Caki2 (cell line): ENCODE measurements around the gene AKAP1. TPM values are rescaled to one million over a fixed set of nuclear protein-coding genes. Genes with fewer than 3 reads are reported as not detected.
A peak's percentile ranks its signal among the peaks of the same experiment; 100 is the strongest.

ENCODE experiments used
- DNase-seq: peaks from one replicate; pipeline ENCODE4 v3.0.0-alpha.2; 2015; ENCODE audit warnings: low read depth
- in situ Hi-C: cut with HindIII; loops from 2 replicates; pipeline ENCODE4 v1.10.0; 2016; ENCODE audit warnings: low sequenced_read_pairs, low pct_unique_long_range_greater_than_20kb, mixed read lengths
- total RNA-seq: library from RNA; depleted of rRNA; stranded (reverse); fragments of >200 nt; shearing (Covaris generic); gene quantifications from 2 replicates; pipeline ENCODE4 v1.2.3, GENCODE V29; 2014; ENCODE audit warnings: low replicate concordance

AKAP1 gene
- total RNA-seq, 1 experiment from 2014 or later: 11.5 TPM

DNA sequence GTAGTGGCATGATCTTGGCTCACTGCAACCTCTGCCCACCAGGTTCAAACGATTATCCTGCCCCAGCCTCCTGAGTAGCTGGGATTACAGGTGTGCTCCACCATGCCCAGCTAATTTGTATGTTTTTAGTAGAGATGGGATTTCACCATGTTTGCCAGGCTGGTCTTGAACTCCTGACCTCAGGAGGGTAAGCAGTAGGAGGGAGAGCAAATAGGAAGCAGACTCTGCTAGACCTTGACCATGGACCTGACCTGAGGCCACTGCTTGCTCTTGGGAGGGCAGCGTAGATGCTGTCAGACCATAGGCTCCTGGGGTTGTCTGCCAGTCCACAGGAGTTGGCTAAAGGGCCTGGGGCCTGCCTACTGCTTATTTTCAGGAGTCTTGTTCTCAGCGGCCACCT is 28.6 kb downstream of the AKAP1 start:
- DNase-seq: no peak
- in situ Hi-C loops: no loop called here

GRCh38 chr17:57114085-57114673 is 29.1 kb downstream of the AKAP1 start:
- in situ Hi-C loops: no loop called here
- DNase-seq: no peak

DNA sequence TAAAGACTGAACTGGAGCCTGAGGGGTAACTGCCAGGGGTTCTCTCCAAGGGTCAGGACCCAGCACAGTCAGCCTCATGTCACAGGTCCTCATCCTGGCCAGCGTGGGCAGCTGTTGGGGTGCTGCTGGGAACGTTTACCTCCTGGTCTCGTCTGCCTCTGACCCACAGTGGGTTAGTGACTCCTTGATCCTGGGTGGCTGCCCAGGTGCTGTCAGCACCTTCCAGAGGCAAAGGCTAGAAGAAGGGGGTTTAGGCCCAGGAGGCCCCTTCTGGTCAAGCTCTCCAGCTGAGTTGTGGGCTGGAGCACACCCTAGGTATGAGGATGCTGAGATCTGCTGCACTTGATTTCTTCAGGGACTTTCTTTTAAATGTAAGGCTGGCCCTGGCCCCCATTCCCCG is 30.3 kb downstream of the AKAP1 start:
- in situ Hi-C loops: no loop called here
- no peak for DNase-seq

GRCh38 chr17:57115916-57116315 is 30.9 kb downstream of the AKAP1 start:
- no peak for DNase-seq
- in situ Hi-C loops: no loop called here

GRCh38 chr17:57117798-57118197 is 32.8 kb downstream of the AKAP1 start:
- in situ Hi-C loops: no loop called here
- no peak for DNase-seq

- no peak for DNase-seq
- in situ Hi-C loops: no loop called here
These were observed 35.8 kb downstream of the AKAP1 start for GRCh38 chr17:57120814-57121213.

DNA sequence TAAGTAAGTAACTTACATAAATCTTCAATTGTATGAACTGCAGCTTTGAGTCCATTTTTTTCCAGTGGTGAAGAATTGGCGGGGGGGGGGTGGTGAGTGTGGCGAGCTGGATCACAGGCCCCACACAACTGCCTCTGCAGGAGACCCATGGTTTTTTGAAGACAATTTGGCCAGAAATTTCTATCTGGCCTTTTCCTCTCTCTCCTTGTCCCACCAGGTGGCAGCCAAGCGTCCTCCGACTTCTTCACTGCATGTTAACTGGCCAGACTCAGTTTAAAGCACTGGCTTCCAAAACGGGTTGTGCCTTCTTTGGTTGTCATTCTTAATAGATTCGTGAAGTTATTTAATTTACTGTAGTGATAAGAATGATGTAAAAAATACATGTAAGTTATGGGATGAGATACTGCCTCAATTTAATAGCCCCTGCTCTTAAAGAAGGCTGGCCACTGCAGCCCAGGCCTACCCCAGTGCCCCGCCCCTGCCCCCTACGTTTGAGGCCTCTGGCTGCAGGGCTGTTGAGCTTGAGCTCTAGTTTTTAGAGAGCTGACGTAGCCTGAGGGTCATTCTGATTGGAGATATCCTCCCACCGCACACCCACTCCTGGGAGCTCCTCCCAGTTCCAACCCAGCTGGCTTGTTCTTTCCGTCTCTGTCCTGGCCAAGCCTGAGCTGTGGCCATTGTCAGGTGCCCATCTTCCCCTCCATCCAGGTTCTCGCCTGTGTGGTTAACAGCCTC is 36.4 kb downstream of the AKAP1 start:
- in situ Hi-C loops: no loop called here
- peak; percentile 34 for DNase-seq

DNA sequence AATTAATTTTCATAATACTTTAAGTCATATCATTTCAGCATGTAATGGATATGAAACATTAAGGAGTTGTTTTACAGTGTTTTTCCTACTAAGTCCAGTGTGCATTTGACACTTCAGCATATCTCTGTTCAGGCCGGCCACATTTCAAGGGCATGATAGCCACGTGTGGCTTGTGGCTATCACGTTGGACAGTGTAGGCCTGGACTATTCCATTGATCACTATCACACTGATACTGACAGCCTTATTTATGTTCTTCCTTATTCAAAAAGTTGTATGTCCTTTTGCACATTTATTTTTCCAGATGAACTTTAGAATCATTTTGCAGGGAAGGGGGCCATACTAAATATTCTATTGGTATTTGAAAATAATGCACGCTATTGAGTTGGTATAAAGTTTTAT is 39.0 kb downstream of the AKAP1 start:
- in situ Hi-C loops: no loop called here
- no peak for DNase-seq

DNA sequence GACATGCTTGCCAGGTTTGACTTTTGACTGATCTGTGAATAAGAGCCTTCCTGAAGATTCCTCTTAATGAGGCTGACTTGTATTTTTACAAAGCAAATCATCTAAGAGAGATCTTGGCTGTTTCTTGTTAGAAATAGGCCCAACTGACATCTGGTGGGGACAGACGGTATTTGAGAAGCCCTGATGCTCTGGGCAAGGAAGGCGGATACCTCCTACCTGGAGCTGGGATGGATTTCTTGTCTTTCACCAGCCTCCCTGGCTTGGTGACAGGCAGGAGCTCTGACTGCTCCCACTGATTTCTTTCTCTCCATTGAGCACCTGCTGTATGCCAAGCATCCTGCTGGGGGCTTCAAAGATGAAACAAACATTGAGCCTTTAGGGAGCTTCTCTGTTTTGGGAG is 40.4 kb downstream of the AKAP1 start:
- in situ Hi-C loops: no loop called here
- no peak for DNase-seq

DNA sequence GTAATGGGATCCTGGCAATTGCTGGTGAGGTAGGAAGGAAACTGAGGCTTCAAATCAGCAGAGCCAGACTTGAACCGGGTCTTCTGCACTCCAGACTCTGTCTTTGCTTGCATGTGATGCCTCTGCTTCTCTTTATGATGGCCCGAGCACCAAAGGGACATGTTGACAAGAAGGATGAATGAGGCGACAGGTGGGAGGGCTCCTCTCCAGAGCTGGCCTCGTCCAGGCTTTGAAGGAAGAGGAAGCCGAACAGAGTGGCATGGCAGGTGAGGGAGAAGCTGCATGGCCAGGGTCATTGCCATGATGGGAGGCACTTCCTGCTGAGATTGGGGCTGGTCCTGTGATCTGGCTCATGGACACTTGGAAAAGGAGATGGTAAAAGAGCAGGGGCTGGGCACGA is 40.8 kb downstream of the AKAP1 start:
- in situ Hi-C loops: no loop called here
- DNase-seq: no peak

DNA sequence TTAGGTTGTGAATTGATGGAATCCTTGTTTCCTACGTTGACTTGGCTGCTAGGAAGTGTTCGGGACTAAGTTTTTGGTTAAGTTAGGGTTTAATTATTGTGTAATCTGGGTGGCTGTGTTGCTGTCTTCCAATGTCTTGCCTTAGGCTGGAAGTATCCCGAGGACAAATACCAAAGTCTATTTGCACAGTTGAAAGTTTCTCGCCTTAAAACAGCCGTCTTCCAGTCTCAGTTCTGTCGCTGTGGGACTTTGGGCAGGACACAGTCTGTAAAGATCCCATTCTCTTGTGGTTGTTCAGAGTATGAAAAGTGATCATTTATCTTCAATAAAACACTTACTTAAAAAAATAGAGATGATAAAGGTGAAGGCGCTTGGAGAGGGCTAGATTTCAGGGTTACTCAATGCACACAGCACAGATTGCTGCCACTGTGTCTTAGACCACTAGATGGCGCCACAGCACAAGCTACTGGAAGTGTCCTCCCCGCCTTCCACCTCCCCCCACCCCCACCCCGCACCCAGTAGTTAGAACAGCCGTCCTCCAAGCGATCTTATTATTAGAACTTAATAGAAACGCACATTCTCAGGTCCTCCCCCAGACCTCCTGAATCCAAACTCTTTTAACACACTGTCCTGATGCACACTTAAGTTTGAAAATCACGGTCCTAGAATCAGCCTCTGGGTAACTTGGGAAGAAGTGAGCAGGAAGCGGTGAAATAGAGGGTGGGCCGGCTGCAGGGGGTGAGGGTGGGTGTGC is 45.8 kb downstream of the AKAP1 start:
- DNase-seq: peak; percentile 38
- in situ Hi-C loops: no loop called here

GRCh38 chr17:57132663-57133062 is 47.6 kb downstream of the AKAP1 start:
- no peak for DNase-seq
- in situ Hi-C loops: no loop called here

DNA sequence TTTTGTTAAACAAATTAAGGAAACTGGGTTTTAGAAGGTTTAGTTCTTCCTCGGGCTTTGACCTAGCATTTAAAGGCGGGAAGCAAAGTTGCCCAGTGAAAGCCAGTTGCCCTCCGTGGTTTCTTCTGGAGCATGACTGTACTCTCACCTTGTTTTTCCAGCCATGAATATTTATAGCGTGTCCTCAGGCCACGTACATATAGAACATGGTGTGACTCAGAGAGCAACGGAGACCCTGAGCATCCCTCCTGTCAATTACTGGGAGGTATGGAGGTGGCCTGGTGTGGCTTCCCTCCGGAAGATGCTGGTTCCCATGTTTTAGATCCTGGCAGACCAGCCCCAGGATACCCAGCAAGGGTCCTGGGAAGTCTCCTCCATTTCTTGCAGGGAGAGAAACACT is 48.4 kb downstream of the AKAP1 start:
- DNase-seq: no peak
- in situ Hi-C loops: no loop called here

DNA sequence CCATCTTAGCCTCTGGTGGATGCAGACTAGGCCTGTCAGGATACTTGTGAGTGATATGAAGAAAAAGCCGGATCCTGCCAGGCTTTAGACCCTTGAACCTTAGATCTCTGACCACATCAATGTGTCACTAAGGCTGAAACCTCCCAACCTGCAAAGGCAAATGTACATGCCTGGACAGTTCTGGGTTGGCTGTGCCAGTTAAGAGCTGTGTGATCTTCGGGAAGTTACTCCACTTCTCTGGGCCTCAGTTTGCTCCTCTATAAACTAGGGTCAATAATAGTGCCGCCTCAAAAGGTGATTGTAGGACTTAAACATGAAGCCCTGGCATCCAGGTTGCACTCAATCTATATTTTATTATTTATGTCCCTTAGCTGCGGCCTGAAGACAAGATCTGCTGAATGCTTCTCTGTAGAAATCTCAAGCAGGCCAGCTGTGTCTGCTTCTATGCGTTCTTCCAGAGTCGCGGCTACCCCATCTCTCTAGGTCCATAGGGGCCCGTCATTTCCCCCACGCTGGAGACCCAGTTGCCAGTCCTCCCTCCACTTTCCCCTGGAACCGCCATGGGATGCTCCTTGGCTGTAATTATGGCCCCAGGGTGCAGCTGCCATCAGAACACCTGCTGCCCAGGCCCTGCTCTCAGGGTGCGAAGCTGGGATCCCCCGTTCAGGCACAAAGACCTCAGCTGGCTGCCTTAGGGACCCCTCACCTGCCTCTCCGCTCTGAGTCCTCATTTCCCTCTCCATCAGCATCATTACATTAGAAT is 50.2 kb downstream of the AKAP1 start:
- in situ Hi-C loops: no loop called here
- no peak for DNase-seq

- in situ Hi-C loops: no loop called here
- no peak for DNase-seq
These were observed 50.8 kb downstream of the AKAP1 start for GRCh38 chr17:57135789-57136291.

GRCh38 chr17:57136355-57136754 is 51.3 kb downstream of the AKAP1 start:
- no peak for DNase-seq
- in situ Hi-C loops: no loop called here

DNA sequence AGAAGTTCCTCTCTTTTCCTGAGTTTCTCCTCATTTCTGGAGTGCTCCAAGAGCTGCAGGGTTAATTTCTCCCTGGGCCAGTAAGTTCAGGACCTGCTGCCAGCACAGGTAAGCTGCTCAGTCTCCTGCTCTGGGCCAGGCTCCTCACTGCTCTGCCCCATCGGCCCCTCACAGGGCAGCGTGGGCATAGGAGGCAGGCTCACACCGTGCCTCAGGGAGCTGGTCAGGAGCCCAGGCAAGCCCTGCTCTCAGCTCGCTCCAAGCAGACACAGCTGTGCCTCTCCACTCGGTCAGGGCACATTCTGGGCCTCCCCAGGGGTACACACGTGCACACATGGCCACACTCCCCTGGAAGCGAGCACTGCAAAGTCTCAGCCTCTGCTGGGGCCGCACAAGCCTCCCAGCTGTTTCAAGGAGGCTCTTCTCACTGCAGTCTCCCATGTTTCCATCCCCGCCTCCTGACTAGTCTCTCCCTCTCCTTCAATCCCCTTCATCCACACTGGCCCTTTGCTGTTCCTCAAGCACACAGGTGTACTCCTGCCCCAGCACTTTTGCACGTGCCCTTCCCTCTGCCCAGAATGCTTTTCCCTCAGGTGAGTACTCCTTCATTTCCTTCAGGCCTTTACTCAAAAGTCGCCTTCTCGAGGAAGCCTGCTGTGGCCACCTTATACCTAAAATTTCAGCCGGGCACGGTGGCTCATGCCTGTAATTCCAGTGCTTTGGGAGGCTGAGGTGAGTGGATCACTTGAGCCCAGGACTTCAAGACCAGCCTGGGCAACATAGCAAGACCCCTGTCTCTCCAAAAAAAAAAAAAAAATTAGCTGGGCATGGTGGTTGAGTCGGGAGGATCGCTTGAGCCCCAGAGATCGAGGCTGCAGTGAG is 53.2 kb downstream of the AKAP1 start:
- no peak for DNase-seq
- in situ Hi-C loops: no loop called here
